Measurements from ENCODE around the gene SLC18A2. TPM values are rescaled to one million over a fixed set of nuclear protein-coding genes. Genes with fewer than 3 reads are reported as not detected.
"Not testable (repeated sequence)": the region's sequence is repeated elsewhere in the genome, so short reads cannot be mapped to it uniquely, and the experiment has no call there.

SLC18A2 gene
- total and polyA plus RNA-seq, 7 donors = 0.23 to 1.4 (median 0.55) TPM

- Histone ChIP-seq H3K9me3 (no peaks in the 10 kb centered on the region), H3K4me3 (no peak overlapping the region), H3K27me3 (no peaks in the 10 kb centered on the region), H3K27ac (no peak overlapping the region), H3K36me3 (no peaks in the 10 kb centered on the region), H3K4me1 (no peaks in the 10 kb centered on the region)
- intact Hi-C loops (cut with DNase I) = no loop called here
- TF ChIP-seq POLR2A (IDR thresholded peaks at IDR 0.05) (no peak), POLR2AphosphoS5 (IDR thresholded peaks at IDR 0.05) (no peak), EP300 (IDR thresholded peaks at IDR 0.05) (no peak)
- TF ChIP-seq, protein P1, sequence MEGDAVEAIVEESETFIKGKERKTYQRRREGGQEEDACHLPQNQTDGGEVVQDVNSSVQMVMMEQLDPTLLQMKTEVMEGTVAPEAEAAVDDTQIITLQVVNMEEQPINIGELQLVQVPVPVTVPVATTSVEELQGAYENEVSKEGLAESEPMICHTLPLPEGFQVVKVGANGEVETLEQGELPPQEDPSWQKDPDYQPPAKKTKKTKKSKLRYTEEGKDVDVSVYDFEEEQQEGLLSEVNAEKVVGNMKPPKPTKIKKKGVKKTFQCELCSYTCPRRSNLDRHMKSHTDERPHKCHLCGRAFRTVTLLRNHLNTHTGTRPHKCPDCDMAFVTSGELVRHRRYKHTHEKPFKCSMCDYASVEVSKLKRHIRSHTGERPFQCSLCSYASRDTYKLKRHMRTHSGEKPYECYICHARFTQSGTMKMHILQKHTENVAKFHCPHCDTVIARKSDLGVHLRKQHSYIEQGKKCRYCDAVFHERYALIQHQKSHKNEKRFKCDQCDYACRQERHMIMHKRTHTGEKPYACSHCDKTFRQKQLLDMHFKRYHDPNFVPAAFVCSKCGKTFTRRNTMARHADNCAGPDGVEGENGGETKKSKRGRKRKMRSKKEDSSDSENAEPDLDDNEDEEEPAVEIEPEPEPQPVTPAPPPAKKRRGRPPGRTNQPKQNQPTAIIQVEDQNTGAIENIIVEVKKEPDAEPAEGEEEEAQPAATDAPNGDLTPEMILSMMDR (IDR thresholded peaks at IDR 0.05) = no peak
- DNase-seq = no peak
- WGBS, 2 donors = 42 to 76% methylated on average over 2 of the region's 2 CpGs
These were observed 36.8 kb downstream of the SLC18A2 start for GRCh38 chr10:117277675-117278074.

GRCh38 chr10:117284716-117285494 lies 44.0 kb downstream of the SLC18A2 start:
- no peaks in the 10 kb centered on the region for H3K4me1 ChIP-seq
- H3K27me3 ChIP-seq = no peaks in the 10 kb centered on the region
- no peak overlapping the region for H3K27ac ChIP-seq
- 82 to 89% methylated on average over 12 of the region's 12 CpGs for WGBS, 2 donors
- intact Hi-C loops (cut with DNase I) = no loop called here
- H3K36me3 ChIP-seq = peaks cover 0 to 44% (median 6%) of the 10 kb centered on the region in 4 donors
- no peak for DNase-seq
- no peak overlapping the region for H3K4me3 ChIP-seq
- TF ChIP-seq, protein P1 (IDR thresholded peaks at IDR 0.05) = no peak
- no peak for TF ChIP-seq POLR2AphosphoS5 (IDR thresholded peaks at IDR 0.05)
- TF ChIP-seq POLR2A (IDR thresholded peaks at IDR 0.05) = no peak
- H3K9me3 ChIP-seq = no peaks in the 10 kb centered on the region

GRCh38 chr10:117290872-117291271 lies 50.0 kb downstream of the SLC18A2 start:
- H3K27ac ChIP-seq; H3K9me3 ChIP-seq; intact Hi-C loops (cut with DNase I); DNase-seq; H3K4me1 ChIP-seq; H3K4me3 ChIP-seq; H3K27me3 ChIP-seq: not testable (repeated sequence)
- 94 to 96% methylated on average over 10 of the region's 10 CpGs for WGBS, 2 donors
- H3K36me3 ChIP-seq = peaks cover 0 to 20% (median 0%) of the 10 kb centered on the region in 4 donors

GRCh38 chr10:117294039-117294645 lies 53.2 kb downstream of the SLC18A2 start:
- no peak overlapping the region for H3K4me3 ChIP-seq
- peaks cover 0 to 9% (median 0%) of the 10 kb centered on the region in 4 donors for H3K36me3 ChIP-seq
- 97 to 99% methylated on average over 1 of the region's 1 CpG for WGBS, 2 donors
- no peaks in the 10 kb centered on the region for H3K27me3 ChIP-seq
- DNase-seq = no peak
- no peaks in the 10 kb centered on the region for H3K9me3 ChIP-seq
- no peaks in the 10 kb centered on the region for H3K4me1 ChIP-seq
- no peak for TF ChIP-seq POLR2AphosphoS5 (IDR thresholded peaks at IDR 0.05)
- TF ChIP-seq EP300 (IDR thresholded peaks at IDR 0.05) = no peak
- TF ChIP-seq, protein P1 (IDR thresholded peaks at IDR 0.05) = no peak
- TF ChIP-seq POLR2A (IDR thresholded peaks at IDR 0.05) = no peak
- no peak overlapping the region for H3K27ac ChIP-seq
- intact Hi-C loops (cut with DNase I) = no loop called here

DNA sequence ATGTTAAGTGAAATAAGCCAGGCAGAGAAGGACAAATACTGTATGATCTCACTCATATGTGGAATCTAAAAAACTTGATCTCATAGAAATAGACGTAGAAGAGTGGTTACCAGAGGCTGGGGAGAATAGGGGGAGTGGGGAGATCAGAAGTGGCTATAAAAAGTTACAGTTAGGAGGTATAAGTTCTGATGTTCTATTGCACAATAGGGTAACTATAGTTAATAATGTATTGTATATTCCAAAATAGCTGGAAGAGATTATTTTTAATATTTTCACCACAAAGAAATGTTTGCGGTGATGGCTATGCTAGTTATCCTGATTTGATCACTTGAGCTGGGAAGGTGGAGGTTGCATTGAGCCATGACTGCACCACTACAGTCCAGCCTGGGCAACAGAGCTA lies 53.8 kb downstream of the SLC18A2 start:
- H3K27me3 ChIP-seq = no peaks in the 10 kb centered on the region
- TF ChIP-seq EP300 (IDR thresholded peaks at IDR 0.05) (no peak), POLR2AphosphoS5 (IDR thresholded peaks at IDR 0.05) (no peak), POLR2A (IDR thresholded peaks at IDR 0.05) (no peak)
- TF ChIP-seq, protein P1 (IDR thresholded peaks at IDR 0.05) = no peak
- intact Hi-C loops (cut with DNase I) = no loop called here
- 97 to 98% methylated on average over 2 of the region's 2 CpGs for WGBS, 2 donors
- H3K4me3 ChIP-seq = no peak overlapping the region
- no peak overlapping the region for H3K27ac ChIP-seq
- no peaks in the 10 kb centered on the region for H3K4me1 ChIP-seq
- peaks cover 0 to 3% (median 0%) of the 10 kb centered on the region in 4 donors for H3K36me3 ChIP-seq
- peaks cover 0 to 4% (median 0%) of the 10 kb centered on the region in 4 donors for H3K9me3 ChIP-seq
- DNase-seq = no peak

Data from sigmoid colon (tissue), 7 donors.